ENCODE measurements around the gene ANKS4B. TPM values are rescaled to one million over a fixed set of nuclear protein-coding genes. Genes with fewer than 3 reads are reported as not detected.
"Not testable (repeated sequence)": the region's sequence is repeated elsewhere in the genome, so short reads cannot be mapped to it uniquely, and the experiment has no call there.

Gene ANKS4B
- total RNA-seq = not detected in 2 replicates

DNA sequence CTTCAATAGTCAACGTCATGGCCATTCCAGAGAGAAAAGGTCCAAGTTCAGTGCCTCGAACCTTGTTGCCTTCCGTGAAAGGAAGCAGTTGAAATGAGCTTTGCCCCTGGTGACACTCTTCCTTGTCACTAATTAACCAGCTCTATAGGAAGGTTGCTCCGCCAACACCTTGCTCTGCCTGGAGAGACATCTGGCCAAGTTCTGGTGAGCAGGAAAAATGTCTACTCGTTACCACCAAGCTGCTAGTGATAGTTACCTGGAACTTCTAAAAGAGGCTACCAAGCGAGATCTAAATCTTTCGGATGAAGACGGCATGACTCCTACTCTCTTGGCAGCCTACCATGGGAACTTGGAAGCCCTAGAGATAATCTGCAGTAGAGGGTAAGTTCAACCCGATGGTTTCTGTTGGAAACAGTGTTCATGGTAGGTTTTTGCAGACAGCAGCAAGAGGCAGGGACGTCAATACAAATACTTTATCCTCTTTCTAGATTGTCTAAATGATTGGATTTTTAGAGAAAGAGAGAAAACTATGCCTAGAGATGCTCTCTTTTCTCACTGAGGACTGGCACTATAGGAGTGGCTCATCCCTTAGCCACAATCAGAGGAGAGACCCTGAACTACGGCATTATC is at the start of gene ANKS4B:
TSS of gene ANKS4B (plus strand) at position 179 of the 630 bp plus-strand sequence. CDS start at position 218, 39 bp downstream.
- DNase-seq = no peak

GRCh38 chr16:21183995-21184394 is 49.5 kb upstream of the ANKS4B start:
- DNase-seq = no peak

GRCh38 chr16:21184834-21185233 is 48.7 kb upstream of the ANKS4B start:
- peak; percentile 7 for DNase-seq

- no peak for DNase-seq
Observed at GRCh38 chr16:21185659-21186325, 47.7 kb upstream of the ANKS4B start.

DNA sequence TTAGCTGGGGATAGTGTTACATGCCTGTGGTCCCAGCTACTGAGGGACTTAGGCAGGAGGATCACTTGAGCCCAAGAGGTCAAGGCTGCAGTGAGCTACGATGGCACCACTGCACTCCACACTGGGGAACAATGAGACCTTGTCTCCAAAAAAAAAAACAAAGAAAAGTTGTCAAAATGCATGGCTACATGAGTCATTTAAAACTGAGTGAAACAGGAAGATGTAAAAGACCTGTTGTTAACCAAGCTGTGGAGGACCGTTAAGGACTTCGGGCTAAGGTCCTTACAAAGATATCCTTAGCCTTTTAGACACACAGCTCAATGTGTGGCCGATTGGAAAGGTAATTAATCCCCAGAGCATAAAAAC is 47.2 kb upstream of the ANKS4B start:
- peak; percentile 19 for DNase-seq

DNA sequence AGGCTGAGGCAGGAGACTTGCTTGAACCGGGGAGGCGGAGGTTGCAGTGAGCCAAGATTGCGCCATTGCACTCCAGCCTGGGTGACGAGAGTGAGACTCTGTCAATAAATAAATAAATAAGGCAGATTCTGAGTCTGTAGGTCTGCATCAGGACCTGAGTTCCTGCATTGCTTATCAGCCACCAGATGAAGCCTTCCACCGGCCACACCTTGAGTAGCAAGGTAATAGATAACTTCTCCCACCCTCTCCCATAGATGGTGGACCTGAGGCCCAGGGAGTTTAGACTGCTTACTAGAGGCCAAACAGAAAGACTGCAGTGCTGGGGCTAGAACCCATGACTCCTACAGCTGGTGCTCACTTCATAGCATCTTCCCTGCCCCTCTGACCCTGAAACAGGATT is 44.2 kb upstream of the ANKS4B start:
- no peak for DNase-seq

GRCh38 chr16:21190013-21190412 is 43.5 kb upstream of the ANKS4B start:
- no peak for DNase-seq

DNA sequence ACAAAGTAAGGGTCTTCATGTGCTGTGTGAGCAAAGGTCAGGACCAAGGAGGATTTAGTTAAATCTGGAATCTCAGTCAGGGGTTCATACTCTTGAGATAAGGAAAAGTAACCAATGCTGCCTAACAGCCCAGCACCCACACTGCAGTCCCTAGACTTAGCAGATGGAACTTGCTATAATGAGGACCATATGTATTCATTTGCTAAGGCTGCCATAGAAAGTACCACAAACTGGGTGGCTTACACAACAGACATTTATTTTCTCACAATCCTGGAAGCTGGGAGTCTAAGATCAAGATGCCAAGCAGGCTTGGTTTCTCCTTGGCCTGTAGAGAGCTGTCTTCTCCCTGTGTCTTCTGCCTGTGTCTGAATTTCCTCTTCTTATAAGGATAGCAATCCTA is 42.9 kb upstream of the ANKS4B start:
- no peak for DNase-seq

DNA sequence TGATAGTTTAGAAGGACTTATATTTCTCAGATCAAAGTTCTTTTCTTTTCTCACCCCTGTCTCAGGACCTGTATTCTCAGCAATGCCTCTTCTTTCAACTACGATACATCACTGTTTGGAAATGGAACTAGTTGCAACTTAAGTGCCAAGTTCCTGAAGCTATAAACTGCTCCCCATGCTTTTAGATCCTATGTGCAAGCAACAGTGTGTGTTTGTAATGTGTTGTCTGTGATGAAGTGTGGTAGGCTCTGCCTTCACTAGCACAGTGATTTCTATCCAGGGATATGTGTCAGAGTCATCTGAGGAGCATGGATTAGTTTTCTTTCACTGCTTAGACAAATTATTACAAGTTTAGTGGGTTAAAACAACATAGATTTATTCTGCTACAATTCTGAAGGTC is 40.5 kb upstream of the ANKS4B start:
- DNase-seq = no peak

GRCh38 chr16:21194771-21195301 is 38.7 kb upstream of the ANKS4B start:
- DNase-seq = no peak

GRCh38 chr16:21195330-21195729 is 38.2 kb upstream of the ANKS4B start:
- not testable (repeated sequence) for DNase-seq

GRCh38 chr16:21197112-21197511 is 36.4 kb upstream of the ANKS4B start:
- no peak for DNase-seq

DNA sequence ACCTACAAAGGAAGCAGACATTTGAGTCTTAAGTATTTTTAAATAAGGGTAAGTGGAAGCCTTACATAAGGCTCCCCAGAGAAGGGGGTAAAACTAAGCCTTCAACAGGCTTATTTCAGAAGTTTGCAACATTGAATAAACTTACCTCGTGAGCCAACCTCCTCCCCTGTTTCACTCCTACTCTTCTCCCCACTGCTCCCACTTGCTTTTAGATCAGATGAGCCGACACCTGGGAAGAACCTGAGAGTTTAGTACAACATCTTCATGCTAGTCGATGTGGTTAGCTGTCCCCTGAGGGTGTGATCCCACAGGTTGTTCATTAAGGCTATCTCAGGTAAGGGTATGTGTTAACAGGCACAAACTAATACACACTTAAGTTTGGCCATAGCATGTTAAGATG is 35.9 kb upstream of the ANKS4B start:
- DNase-seq = no peak

DNA sequence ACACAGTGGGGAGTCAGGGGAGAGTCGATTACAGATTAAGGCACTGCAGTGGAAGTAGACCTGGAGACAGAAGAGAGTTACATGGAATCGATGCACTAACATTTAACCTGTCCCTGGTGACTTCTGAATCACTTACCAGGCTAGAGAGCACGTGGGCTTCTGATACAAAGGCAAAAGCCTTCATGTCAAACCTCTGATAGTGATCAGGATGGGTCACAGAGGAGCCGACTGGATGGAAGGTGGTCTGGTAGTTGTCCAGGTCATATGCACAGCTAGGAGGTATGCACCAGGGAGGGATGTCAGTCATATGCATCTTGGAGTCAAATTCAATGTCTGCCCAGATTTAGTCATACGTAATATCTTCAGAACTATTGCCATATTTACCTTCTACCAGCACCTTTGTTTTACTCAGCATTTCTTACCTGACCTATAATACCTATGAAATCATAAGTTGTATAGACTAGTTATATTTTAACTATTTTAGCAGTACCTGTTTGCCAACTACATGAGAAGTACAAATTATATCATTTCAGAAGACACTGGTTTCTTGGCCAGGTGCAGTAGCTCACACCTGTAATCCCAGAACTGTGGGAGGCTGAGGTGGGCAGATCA is 33.8 kb upstream of the ANKS4B start:
- DNase-seq = no peak

- no peak for DNase-seq
Observed at GRCh38 chr16:21203155-21203797, 30.2 kb upstream of the ANKS4B start.

DNA sequence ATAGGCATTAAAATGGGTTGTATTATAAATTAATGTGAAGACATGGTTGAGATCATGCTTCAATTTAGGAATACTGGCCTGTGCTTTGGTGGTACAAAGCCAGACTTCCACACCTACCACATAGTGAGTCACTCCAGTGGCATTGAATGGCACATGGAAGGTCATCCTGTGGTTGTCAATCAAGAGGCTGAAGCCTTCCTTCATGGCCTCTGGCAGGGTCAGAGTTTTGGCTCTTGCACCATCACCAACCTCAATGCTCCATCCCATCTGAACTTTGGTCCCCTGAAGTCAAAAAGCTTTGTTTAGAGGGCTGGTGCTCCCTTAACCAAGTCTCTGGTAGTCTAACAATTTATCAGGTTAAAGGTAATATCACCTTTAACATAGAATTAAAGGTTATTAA is 28.2 kb upstream of the ANKS4B start:
- no peak for DNase-seq

GRCh38 chr16:21206550-21206949 is 26.9 kb upstream of the ANKS4B start:
- DNase-seq = no peak

- no peak for DNase-seq
Observed at GRCh38 chr16:21208446-21209230, 24.9 kb upstream of the ANKS4B start.

DNA sequence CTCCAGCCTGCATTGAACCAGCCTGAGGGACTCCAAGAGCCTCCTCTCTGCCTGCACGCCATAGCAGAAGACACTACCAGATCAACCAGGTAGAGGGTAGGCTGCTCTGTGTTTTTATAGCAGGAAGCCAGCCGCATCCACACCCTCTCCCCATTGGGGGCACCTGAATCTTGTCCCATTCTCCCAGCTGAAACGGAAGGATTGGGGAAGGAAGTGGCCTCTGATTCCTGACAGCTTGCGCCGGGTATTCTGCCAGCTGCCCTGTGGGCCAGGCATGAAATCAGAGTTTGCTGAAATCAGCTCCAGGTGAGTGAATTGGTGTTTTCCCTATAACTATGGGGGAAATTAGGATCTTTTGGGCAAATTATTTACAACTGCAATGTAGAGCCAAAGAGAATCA is 22.0 kb upstream of the ANKS4B start, which contains the start of gene ZP2:
TSS of gene ZP2 (minus strand) at position 89 of the 400 bp plus-strand sequence. CDS start at position 62, 27 bp downstream.
- no peak for DNase-seq

- DNase-seq = no peak
Observed at GRCh38 chr16:21214086-21214485, 19.4 kb upstream of the ANKS4B start.

DNA sequence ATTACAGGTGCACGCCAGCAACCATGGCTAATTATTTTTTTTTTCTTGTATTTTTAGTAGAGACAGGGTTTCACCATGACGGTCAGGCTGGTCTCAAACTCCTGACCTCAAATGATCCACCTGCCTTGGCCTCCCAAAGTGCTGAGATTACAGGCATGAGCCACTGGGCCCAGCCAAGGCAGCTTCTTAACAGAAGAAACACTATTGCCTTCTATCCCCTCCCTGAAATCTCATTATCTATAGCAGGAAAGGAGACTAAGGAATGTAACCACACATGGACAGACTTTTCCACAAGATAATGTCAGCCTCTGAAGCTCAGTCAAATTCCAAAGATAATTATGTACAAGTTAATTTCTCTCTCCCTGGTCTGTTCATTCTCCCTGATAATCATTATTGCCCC is 16.4 kb upstream of the ANKS4B start:
- DNase-seq = no peak

DNA sequence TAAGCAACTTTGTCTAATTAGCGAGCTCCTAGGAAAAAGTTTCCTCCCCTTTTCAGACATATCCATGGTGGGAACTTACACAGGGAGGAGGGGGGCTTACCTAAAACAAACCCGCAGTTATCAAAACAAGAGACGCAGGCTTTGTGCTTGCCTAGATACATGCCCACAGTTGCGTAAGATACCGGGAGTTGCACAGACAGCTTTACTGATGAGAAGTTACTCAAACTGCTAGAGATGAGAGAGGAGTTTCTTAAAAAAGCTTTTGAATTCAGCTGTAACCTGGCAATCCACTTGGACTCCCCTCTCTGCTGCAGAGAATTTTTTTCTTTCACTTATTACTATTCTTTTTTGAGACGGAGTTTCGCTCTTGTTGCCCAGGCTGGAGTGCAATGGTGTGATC is 15.3 kb upstream of the ANKS4B start:
- no peak for DNase-seq

GRCh38 chr16:21219551-21219950 is 13.9 kb upstream of the ANKS4B start:
- no peak for DNase-seq

Data from dermis blood vessel endothelial cell (primary cell).